ENCODE data around the gene SCNN1G. TPM values are rescaled to one million over a fixed set of nuclear protein-coding genes. Genes with fewer than 3 reads are reported as not detected.
A peak's percentile ranks its signal among the peaks of the same experiment; 100 is the strongest.

The SCNN1G gene
- total and polyA plus RNA-seq, 8 donors, result 0.60 to 8.9 (median 3.8) TPM

DNA sequence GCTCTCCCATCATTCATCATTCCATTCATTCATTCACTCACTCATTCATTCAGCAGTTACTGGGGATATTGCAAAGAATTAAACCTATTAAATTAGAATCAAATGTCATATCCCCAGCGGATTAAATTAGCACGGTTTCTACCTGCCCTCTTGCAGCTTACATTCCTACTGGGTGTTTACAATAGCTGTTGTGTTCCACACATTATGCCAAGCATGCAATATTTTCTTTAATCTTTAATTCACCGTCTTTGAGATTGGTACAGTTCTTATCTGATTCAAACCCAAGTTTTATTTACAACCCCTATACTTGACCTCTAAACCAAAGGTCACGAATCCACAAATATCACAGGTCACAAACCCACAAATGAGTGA, 32.6 kb upstream of the SCNN1G start:
- TF ChIP-seq, protein P1, sequence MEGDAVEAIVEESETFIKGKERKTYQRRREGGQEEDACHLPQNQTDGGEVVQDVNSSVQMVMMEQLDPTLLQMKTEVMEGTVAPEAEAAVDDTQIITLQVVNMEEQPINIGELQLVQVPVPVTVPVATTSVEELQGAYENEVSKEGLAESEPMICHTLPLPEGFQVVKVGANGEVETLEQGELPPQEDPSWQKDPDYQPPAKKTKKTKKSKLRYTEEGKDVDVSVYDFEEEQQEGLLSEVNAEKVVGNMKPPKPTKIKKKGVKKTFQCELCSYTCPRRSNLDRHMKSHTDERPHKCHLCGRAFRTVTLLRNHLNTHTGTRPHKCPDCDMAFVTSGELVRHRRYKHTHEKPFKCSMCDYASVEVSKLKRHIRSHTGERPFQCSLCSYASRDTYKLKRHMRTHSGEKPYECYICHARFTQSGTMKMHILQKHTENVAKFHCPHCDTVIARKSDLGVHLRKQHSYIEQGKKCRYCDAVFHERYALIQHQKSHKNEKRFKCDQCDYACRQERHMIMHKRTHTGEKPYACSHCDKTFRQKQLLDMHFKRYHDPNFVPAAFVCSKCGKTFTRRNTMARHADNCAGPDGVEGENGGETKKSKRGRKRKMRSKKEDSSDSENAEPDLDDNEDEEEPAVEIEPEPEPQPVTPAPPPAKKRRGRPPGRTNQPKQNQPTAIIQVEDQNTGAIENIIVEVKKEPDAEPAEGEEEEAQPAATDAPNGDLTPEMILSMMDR (IDR thresholded peaks at IDR 0.05), result no peak
- no peaks in the 10 kb centered on the region for H3K27me3 ChIP-seq
- H3K27ac ChIP-seq, result peak overlapping the region in 1 of 4 donors; percentile 9
- peak overlapping the region; percentile 24 to 78 (median 46) for H3K4me3 ChIP-seq
- peaks cover 0 to 22% (median 4%) of the 10 kb centered on the region in 3 donors for H3K4me1 ChIP-seq
- DNase-seq, result no peak
- intact Hi-C loops (cut with DNase I), result no loop called here
- H3K36me3 ChIP-seq, result no peaks in the 10 kb centered on the region
- H3K9me3 ChIP-seq, result no peaks in the 10 kb centered on the region
- no peak for ATAC-seq
- 29 to 36% methylated on average over 4 of the region's 4 CpGs for WGBS, 2 donors
- no peak for FAIRE-seq

GRCh38 chr16:23152386-23153178, 30.0 kb upstream of the SCNN1G start:
- Histone ChIP-seq H3K9me3 (no peaks in the 10 kb centered on the region), H3K4me1 (peaks cover 0 to 6% (median 4%) of the 10 kb centered on the region in 3 donors), H3K4me3 (no peak overlapping the region), H3K27ac (no peak overlapping the region), H3K36me3 (no peaks in the 10 kb centered on the region), H3K27me3 (no peaks in the 10 kb centered on the region)
- WGBS, 2 donors, result 65 to 77% methylated on average over 12 of the region's 12 CpGs
- TF ChIP-seq, protein P1 (IDR thresholded peaks at IDR 0.05), result no peak
- intact Hi-C loops (cut with DNase I), result no loop called here
- DNase-seq (no peak), ATAC-seq (no peak), FAIRE-seq (no peak)

- TF ChIP-seq, protein P1 (IDR thresholded peaks at IDR 0.05), result peak in 1 of 4 donors; percentile 9
- DNase-seq (peak in 3 of 6 donors; percentile 20 to 34 (median 29)), ATAC-seq (peak; percentile 73 to 97 (median 90)), FAIRE-seq (no peak)
- Histone ChIP-seq H3K9me3 (no peaks in the 10 kb centered on the region), H3K4me1 (no peaks in the 10 kb centered on the region), H3K27me3 (no peaks in the 10 kb centered on the region), H3K36me3 (no peaks in the 10 kb centered on the region), H3K27ac (no peak overlapping the region), H3K4me3 (no peak overlapping the region)
- intact Hi-C loops (cut with DNase I), result no loop called here
- 17 to 21% methylated on average over 7 of the region's 7 CpGs for WGBS, 2 donors
Observed at GRCh38 chr16:23155445-23156049, 27.0 kb upstream of the SCNN1G start.

- Histone ChIP-seq H3K27ac (no peak overlapping the region), H3K27me3 (peaks cover 0 to 2% (median 0%) of the 10 kb centered on the region in 4 donors), H3K36me3 (no peaks in the 10 kb centered on the region), H3K4me1 (no peaks in the 10 kb centered on the region), H3K9me3 (no peaks in the 10 kb centered on the region), H3K4me3 (no peak overlapping the region)
- WGBS, 2 donors, result 39 to 73% methylated on average over 3 of the region's 3 CpGs
- TF ChIP-seq, protein P1 (IDR thresholded peaks at IDR 0.05), result no peak
- FAIRE-seq (no peak), ATAC-seq (no peak), DNase-seq (no peak)
- intact Hi-C loops (cut with DNase I), result no loop called here
Observed at GRCh38 chr16:23156110-23156509, 26.4 kb upstream of the SCNN1G start.

Data from pancreas (tissue), 10 donors.